ENCODE results near the gene SMTNL2.
"Not testable (repeated sequence)": the region's sequence is repeated elsewhere in the genome, so short reads cannot be mapped to it uniquely, and the experiment has no call there.

Gene SMTNL2

DNA sequence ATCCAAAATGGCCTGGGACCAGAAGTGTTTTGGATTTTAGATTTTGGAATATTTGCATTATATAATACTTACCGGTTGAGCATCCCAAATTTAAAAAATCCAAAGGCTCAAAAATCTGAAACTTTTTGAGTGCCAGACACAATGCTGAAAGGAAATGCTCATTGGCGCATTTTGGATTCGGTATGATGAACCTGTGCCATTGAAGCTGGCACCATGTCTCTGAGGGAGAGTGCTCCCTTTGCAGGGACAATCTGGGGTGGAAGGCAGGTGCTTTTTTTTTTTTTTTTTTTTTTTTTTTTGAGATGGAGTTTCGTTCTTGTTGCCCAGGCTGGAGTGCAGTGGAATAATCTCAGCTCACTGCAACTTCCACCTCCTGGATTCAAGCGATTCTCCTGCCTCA is 17.7 kb downstream of the SMTNL2 start:
- no peak for DNase-seq (ENCODE audit: low read depth)

DNA sequence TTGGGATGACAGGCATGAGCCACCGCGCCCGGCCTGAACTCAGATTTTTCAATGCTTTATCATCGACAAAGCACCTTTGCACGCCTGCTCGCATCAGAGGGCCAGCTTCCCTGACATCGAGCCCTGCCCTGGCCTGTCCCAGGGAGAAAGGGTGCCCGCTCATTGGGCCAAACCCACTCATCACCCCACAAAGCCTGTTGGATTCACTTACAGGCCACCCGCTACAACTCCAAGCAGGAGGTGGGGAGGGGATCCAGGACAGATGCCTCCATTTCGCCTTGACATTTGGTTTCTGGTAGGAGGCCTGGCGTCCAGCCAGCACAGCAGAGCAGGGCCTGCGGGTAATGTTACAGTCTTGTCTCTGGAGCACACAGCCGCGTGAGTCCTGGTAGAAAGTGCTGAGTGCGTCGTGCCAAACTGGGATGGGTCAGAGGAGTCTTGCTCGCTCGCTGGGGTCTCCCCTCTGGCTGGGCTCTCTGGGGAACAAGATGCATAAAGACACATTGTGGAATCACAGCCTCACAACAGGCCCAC is 19.8 kb downstream of the SMTNL2 start:
- peak; percentile 63 for DNase-seq (ENCODE audit: low read depth)

DNA sequence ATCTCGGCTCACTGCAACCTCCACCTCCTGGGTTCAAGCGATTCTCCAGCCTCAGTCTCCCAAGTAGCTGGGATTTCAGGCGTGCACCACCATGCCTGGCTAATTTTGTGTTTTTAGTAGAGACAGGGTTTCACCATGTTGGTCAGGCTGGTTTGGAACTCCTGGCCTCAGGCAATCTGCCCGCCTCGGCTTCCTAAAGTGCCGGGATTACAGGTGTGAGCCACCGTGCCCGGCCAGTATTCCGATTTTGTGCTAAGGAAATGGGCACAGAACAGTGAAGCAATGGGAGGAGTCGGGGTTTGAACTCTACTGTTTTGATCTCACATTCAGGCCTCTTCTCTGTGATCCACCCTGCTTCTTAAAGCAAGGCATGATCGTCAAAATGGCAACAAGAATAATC is 20.4 kb downstream of the SMTNL2 start:
- DNase-seq (ENCODE audit: low read depth) = not testable (repeated sequence)

DNA sequence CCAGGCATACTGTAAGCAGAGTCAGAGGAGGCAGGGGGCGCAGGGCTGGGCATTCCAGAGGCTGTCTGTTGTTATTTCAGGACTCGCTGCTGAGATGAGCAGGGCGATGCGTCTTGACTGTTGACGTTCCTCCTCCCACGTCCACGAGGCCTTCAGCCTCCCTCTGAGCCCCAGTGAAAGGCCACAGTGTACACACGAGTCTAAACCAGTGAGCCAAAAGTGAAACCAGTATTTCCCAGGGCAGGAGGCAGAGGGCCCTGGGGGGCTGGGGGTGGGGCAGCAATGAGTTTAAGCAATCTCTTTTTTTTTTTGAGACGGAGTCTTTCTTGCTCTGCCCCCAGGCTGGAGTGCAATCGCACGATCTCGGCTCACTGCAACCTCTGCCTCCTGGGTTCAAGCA is 21.5 kb downstream of the SMTNL2 start:
- DNase-seq (ENCODE audit: low read depth) = peak; percentile 62

DNA sequence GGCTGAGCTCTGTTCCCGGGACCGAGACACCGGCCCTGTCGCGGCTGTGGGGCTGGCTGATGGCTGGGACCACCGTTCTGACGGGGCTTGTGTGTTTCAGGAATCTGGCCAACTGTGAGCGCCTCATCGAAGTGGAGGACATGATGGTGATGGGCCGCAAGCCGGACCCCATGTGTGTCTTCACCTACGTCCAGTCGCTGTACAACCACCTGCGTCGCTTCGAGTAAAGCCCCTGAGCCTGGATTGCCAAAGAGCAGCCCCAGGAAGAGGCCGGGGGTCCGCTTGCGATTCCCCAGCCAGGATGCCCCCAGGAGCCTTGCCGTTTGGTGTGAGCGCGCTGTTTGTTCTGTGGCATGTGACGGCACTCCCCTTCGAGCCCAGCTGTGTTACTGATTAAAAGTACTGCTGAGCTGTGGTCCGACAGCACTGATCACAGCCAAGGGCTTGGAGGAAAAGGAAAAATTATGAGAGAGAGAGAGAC is 23.0 kb downstream of the SMTNL2 start:
- DNase-seq (ENCODE audit: low read depth) = no peak

DNA sequence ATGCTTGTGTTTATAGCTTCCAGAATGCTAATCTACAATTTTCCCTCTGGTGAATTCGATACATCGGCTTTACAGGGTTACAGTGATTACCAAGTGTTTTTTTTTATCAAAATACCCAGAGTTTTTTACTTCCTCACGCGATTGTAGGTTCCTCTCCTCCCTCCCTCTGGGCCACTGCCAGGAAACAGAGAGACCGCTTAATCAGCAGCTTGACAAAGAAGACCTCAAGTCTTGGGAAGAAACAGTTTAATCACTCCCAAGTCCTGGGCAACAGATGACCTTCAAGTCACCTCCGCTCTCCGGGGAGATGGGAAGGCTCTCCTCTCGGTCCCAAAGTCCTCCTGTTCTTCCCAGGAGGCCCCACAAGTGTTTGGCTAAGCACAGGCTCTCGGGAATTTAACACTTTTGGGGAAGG is 23.5 kb downstream of the SMTNL2 start:
- peak; percentile 70 for DNase-seq (ENCODE audit: low read depth)

DNA sequence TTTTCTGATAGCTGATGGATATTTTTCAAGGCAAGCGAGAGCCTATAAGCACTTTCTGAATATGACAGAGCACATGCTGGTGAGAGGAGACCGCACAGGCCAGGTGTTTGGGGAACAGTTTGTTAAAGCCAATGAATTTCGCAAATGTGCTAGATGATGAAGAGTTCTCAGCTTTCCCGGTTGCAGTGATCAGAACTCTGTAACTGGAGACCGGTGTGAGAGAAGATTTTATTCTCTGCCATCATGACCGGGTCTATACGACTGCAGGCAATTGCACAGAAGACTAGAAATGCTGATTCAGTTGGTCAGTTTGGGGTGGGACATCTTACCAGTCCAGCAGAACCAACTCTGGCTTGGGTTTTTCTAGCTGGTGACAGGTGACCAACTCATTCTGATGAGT is 25.4 kb downstream of the SMTNL2 start:
- DNase-seq (ENCODE audit: low read depth) = no peak

DNA sequence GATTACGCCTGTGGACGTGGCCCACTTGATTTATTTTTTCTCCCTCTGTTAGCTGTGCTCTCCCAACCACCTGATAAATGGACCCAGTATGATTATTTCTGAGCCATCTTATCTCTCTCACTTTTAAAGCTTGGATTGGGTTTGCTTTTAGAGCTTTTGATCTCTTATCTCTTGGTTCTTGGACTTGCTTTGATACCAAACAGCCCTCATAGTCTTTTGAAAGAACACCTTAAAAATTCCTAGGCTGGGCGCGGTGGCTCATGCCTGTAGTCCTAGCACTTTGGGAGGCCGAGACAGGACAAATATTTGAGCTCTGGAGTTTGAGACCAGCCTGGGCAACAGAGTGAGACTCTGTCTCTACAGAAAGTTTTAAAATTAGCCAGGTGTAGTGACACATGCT is 25.8 kb downstream of the SMTNL2 start:
- DNase-seq (ENCODE audit: low read depth) = no peak

DNA sequence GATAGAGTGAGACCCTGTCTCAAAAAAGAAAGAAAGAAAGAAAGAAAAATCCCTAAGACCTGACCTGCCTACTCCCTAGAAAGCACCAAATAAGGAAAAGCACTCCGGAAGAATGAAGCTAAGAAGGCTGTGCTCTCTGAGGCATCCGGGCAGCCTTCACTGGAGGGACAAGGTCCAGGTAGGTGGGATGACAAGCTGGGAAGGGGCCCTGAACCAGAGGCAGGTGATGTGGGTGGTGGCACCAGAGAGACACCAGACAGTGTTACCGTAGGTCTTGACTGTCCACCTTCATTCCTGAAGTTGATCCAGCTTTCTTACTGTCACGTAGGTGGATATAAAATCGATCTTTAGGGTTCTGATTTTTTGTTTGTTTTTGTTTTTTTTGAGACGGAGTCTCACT is 26.3 kb downstream of the SMTNL2 start:
- DNase-seq (ENCODE audit: low read depth) = no peak

DNA sequence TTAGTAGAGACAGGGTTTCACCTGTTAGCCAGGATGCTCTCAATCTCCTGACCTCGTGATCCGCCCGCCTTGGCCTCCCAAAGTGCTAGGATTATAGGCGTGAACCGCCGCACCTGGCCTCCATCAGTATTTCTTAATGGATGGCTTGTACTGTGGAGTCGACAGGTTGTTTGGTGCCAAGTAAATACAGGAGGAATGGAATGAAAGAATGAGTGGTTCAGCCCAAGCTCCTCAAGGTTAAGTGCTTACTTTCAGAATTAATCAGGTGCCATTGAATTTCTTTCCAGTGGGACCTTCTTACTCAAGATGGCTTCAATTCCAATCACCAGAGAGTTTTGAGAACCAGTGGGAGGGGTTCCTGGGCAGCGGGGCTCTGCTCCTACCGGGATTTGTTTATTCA is 32.1 kb downstream of the SMTNL2 start:
- no peak for DNase-seq (ENCODE audit: low read depth)

DNA sequence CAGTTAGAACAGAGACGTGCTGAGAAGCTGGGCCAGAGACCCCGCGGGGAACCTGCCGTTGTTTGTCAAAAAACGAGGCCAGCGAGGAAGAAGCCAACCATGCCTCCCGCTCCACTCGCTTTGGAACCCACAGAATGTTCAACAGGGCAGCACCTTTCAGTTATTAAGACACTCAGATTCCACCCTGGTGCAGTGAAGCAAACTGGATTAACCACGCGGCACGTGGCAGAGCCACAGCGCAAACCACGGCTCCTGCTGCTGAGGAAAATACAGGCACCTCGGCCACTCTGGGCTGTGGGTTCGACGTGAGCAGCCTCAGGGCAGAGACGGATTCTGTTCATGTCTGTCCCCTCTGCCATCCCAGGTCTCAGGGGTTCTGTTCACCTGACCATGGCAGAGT is 32.8 kb downstream of the SMTNL2 start:
- DNase-seq (ENCODE audit: low read depth) = no peak

DNA sequence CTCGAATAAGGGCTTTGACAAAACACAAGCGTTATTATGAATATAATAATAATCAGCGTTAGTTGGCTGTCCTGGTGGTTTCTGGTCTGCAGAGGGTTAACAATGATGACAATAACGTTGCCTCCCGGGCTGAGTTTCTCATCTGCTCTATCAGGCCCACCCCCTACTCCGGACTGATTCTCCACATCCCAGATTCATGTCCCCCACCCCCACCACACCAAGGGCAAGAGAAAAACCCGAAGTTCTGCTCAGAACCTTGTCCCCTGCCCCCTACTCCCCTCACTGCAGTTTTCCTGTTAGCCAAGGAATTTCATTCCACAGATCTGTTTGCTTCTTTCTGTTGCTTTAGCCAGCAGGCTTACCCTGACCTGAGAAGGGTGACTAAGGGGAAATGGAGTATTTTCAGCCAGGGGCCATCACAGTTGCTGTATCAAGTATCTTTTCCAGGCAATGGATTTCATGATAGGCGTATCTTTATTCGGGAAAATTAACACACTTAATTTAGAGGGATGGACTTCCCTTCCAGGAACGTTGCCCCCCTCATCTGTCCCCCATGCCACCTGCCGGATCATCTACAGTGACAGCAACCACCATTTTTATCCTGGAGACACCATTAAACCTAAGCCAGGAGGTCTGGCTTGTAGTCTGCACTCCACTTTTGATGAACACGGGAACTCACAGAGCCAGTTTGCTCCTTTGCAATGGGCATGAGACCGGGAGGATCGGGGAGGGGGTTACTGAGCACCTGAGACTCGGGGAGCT is 33.4 kb downstream of the SMTNL2 start:
- DNase-seq (ENCODE audit: low read depth) = no peak

DNA sequence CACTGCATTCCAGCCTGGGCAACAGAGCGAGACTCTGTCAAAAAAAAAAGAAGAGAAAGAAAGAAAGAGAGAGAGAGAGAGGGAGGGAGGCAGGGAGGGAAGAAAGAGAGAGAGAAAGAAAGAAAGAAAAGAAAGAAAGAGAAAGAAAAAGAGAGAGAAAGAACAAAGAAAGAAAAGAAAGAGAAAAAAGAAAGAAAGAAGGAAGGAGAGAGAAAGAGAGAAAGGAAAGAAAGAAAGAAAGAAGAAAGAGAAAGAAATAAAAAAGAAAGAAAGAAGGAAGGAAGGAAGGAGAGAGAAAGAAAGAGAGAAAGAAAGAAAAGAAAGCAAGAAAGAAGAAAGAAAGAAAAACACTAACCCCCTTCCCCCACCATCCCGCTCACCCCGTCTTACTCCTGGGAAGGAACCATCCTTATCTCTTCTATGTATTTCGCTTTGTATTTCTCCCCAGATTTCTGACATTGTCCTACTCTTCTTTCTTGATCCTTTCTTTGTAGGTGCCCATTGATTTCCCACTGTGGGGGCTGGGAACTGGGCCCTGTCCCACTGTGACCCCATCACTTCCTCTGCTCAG is 36.3 kb downstream of the SMTNL2 start:
- DNase-seq (ENCODE audit: low read depth) = no peak

DNA sequence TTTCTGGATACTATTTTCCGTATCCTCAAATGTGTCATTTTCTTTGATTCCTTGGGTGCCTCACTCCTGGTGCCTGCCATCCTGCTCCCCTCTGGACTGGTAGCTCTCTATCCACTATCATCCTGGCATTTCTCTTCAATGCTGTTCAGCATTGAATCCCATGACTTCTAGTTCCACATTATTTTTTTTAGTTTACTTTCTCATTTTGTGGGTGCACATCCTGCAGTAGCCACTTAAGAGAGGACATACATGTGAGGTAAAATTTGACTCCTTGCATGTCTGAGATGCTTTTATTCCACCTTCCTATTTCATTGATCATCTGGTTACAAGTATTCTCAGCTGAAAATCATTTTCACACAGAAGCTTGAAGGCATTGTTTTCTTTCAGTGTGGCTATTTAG is 38.0 kb downstream of the SMTNL2 start:
- DNase-seq (ENCODE audit: low read depth) = no peak

DNA sequence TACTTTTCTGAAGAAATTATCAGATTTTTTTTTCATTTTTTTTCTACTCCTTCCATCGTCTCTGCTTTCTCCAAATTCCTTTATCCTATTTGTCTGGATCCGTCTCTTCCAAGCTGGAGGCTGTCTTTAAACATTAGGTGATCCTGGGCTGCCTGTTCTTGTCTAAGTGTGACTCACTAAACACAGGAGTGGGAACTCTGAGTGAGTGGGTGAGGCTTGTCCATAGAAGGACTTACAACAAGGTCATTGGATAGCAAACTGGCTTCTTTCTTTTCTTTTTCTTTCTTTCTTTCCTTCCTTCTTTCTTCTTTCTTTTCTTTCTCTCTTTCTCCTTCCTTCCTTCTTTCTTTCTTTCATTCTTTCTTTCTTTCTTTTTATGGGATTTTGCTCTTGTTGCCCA is 38.9 kb downstream of the SMTNL2 start:
- peak; percentile 77 for DNase-seq (ENCODE audit: low read depth)

DNA sequence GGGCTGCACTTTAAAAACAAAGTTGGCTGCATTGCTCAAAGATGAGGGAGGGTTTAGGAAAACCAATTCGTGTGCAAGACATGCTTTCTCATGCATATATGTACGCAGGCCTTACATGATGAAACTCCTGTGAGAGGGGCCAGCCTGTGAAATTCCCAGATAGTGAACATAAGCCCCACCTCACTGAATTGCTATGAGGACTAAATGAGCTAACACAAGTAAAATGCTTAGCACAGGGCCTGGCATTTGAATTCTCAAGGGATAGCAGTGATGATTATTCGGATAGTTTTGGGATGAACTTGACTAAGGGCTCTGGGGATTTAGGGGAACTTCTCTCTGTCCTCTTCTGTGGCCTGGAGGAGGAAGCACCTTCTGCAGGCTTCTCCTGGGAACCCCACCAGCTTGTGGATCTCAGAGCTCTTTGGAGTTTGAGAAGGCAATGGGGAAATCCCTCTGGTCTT is 40.2 kb downstream of the SMTNL2 start:
- DNase-seq (ENCODE audit: low read depth) = not testable (repeated sequence)

DNA sequence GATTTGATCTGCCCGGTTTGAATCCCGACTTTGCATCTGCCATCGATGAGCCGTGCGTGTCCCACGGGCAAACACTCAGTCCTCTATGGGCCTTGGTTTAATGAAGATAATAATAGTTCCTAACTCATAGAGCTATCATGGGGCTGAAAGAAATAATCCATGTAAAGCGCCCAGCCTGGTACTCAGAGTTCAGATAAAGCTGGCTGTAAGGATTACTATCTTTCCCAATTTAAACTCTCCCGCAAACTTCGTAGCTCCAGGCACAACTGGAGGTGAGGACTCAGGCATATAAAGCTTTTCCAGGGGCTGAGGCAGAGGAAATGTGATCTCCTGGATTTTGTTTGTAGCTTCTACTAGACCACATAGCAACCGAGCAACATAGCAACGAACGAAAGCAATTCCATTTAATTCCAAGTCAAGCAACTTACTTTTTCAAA is 40.9 kb downstream of the SMTNL2 start:
- peak; percentile 31 for DNase-seq (ENCODE audit: low read depth)

DNA sequence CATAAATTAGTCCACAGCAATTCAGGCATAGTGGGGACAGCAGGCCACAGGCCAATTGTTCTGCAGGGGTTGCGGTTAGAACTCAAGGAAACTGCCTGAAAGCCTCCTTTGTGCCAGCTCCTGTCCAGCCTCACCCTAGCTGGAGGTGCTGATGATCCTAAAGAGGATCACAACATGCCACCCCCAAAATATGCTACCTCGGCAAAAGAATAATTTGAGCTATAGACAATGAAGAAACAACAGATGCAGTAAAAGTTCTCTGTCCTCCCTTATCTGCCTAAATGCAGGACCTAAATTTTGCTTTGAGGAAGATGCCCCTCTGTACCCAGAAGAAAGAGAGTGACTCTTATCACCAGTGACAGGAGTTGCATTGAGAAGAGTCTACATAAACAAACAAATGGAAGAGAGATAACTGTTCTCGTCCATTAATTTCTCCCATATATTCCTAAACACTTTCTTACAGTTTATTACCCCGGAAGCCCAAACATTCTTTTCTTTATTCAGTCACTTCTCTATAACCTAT is 42.5 kb downstream of the SMTNL2 start:
- DNase-seq (ENCODE audit: low read depth) = no peak

DNA sequence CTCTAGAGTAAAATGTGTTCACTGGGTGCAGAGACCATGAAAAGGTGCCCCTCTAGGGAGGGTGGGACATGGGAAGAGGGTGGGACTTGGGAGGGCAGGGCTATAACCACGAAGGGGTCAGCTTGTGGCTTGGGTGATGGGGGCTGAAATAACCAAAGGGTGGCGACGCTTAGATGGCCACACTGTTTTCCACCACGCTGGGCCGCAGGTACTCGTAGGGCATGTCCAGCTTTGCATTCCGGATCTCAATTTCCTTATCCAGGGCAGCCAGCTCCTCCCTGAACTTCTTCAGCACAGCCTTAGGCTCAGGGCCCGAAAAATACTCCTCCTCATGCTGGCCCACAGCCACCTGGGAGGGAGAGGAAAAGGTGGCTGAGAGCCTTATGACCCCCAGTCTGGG is 47.1 kb downstream of the SMTNL2 start:
- no peak for DNase-seq (ENCODE audit: low read depth)

DNA sequence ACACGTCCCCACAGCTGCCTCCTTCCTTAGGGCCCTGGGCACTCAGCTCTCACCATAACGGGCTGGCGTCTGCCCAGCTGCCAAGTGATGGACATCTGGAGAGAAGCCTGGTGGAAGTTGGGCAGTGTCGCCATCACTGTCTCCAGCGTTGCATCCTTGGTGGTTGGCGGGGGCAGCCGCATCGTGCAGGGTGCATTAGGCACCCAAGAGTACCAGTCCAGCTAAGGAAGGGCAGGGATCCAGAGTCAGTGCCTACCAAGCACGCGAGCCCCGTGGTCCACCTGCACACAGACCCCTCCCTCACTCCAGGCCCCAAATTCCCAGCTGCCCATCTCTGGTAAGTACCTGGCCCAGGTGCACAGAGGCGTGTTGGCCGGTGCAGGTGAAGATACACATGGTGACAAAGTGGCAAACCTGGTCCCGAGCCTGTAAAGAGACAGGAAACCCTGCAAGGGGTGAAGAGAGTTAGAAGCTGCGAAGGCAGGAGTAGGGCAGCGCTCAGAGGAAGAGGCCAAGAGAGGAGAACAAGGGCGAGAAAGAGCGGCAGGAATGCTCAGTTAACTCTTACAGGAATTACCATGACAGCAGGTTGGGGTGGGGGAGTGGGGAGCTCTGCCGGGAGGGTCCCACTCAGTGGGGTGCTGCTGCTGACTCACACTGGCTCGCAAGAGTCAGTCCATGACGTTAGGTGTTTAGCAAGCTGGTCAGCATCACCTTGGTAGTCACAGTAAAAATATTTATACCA is 47.7 kb downstream of the SMTNL2 start:
- DNase-seq (ENCODE audit: low read depth) = peak; percentile 18

DNA sequence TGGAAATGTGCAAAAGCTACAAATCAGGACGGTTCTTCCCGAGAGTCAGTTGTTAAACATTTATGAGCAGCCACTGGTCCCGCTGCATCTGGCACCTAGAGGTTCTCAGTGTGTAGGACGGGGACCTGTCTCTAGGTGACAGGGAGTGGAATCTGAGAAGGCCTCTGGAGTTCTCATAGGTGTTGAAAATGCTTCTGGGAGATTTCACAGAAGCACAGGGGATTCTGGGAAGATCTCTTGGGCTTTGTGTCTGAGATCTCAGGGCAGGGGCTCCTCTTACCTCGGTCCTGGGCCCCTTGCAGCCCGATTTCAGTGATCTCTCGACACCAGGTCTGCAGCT is 48.2 kb downstream of the SMTNL2 start:
- no peak for DNase-seq (ENCODE audit: low read depth)

DNA sequence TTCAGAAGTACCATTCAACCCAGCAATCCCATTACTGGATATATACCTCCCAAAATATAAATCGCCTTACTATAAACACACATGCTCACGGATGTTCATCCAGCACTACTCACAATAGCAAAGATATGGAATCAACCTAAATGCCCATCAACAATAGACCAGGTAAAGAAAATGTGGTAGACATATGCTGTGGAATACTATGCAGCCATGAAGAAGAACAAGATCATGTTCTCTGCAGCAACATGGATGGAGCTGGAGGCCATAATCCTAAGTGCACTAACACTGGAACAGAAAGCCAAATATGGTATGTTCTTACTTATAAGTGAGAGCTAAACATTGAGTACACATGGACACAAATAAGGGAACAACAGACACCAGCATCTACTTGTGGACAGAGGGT is 49.3 kb downstream of the SMTNL2 start:
- DNase-seq (ENCODE audit: low read depth) = no peak

DNA sequence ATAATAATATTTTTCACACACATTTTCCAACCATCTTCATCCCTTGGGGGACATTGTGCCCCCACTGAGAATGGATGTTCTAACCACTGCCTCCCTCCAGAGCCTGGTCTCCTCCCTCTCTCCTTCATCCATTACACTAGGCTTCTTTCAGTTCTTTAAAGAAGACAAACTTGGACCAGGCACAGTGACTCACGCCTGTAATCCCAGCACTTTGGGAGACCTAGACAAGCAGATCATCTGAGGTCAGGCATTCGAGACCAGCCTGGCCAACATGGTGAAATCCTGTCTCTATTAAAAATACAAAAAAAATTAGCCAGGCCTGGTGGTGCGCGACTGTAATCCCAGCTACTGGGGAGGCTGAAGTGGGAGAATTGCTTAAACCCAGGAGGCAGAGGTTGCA is 50.6 kb downstream of the SMTNL2 start:
- peak; percentile 50 for DNase-seq (ENCODE audit: low read depth)

Measured in iris pigment epithelial cell (primary cell).